Measurements from ENCODE around the gene GRK7. TPM values are rescaled to one million over a fixed set of nuclear protein-coding genes. Genes with fewer than 3 reads are reported as not detected.

GRK7 gene
- total and polyA plus RNA-seq, 2 donors (not counting 1 experiment from before 2014, with no cell fraction given) = 0.12 TPM; not detected in 1

DNA sequence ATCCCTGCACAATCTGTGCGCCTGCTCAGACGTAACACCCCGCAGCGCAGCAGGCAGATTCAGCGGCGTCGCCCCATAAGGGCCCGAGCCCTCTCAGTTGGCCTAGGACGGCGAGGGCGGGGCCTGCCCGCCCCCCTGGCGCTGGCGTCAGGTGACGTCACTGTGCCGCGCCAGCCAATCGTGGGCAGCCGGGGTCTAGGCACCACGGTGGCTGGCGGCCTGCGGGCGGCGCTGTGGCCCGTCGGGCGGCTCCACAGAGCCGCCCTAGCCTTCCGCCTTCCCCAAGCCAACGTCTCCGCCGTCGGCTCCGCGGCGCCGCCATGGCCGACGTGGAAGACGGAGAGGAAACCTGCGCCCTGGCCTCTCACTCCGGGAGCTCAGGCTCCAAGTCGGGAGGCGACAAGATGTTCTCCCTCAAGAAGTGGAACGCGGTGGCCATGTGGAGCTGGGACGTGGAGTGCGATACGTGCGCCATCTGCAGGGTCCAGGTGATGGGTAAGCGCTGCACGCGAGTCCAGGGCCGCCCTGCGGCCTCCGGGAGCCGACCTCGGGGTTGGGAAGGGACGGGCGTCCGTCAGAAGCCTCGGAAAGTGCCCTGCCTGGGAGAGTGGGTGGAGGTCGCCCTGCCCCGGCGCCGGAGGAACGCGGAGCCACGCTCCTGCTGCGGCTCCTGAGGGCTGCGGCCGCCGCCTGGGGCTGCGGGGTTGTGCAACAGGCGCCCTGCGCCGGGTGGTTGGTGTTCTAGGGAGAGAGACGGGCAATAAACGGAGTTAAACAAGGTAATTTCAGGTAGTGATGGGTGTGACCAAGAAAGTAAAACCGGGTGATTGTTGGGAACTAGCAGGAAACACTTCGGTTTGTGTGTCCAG is 25.0 kb upstream of the GRK7 start, which contains the start of gene RNF7:
RNF7 (plus strand) TSS at position 277 of the 869 bp plus-strand sequence; CDS start at position 321, 44 bp downstream.
- under 1% methylated on average over 80 of the region's 81 CpGs for WGBS (ENCODE audit: insufficient coverage)
- CTCF ChIA-PET = interaction anchor here (0.7 to 3.6 kb wide), 16 partner anchors 13 to 711 kb away, joined by 3 to 24 read pairs (median 3); partner anchors contain the start of gene ATP1B3
- intact Hi-C loops (cut with micrococcal nuclease) = loop anchor here (1.0 to 5.0 kb wide), 15 partner anchors 58 to 1264 kb away; partner anchors contain the start of genes ATP1B3, ATR, PXYLP1 and RASA2

More for the DNA sequence above, 25.0 kb upstream of the GRK7 start, which contains the start of gene RNF7:
- H3K4me1 ChIP-seq (ENCODE audit: control insufficient read depth in 2 of 2, insufficient read depth in 2 of 2, low read length in 2 of 2) = peaks cover 23 to 30% of the 10 kb centered on the region in 2 donors
- Mint-ChIP-seq H3K9me3 (ENCODE audit: insufficient read depth) (no peaks in the 10 kb centered on the region), H3K4me1 (peaks cover 44% of the 10 kb centered on the region), H3K27ac (peak within 1 kb of the TSS; percentile 97), H3K27me3 (no peaks in the 10 kb centered on the region), H3K4me3 (peak within 1 kb of the TSS; percentile 90)
- peak within 1 kb of the TSS; percentile 93 to 99 (median 95) for H3K4me3 ChIP-seq (ENCODE audit: control extremely low read depth in 1 of 5, extremely low read depth in 1 of 5, insufficient read depth in 1 of 5, low read depth in 2 of 5, low read length in 4 of 5)
- H3K79me2 ChIP-seq (ENCODE audit: control insufficient read depth, insufficient read depth, low read length) = peaks cover 51% of the 10 kb centered on the region
- peak; percentile 98 for DNase-seq
- peak within 1 kb of the TSS; percentile 95 for H3K9ac ChIP-seq (ENCODE audit: low read length)
- no peaks in the 10 kb centered on the region for H3K27me3 ChIP-seq (replicated peaks in 1 of 4; ENCODE audit: control extremely low read depth in 1 of 4, control insufficient read depth in 3 of 4, insufficient read depth in 4 of 4, low read length in 3 of 4)
- peak within 1 kb of the TSS; percentile 81 to 87 for H3K27ac ChIP-seq (ENCODE audit: low read length in 2 of 2)
- H3K4me2 ChIP-seq (replicated peaks; ENCODE audit: low read depth, low read length, poor library complexity, severe bottlenecking) = peak within 1 kb of the TSS; percentile 78
- no peak for TF ChIP-seq EZH2 (IDR thresholded peaks at IDR 0.05; ENCODE audit: borderline replicate concordance, insufficient read depth, low read depth, low read length, poor library complexity, severe bottlenecking)
- TF ChIP-seq, protein P1, sequence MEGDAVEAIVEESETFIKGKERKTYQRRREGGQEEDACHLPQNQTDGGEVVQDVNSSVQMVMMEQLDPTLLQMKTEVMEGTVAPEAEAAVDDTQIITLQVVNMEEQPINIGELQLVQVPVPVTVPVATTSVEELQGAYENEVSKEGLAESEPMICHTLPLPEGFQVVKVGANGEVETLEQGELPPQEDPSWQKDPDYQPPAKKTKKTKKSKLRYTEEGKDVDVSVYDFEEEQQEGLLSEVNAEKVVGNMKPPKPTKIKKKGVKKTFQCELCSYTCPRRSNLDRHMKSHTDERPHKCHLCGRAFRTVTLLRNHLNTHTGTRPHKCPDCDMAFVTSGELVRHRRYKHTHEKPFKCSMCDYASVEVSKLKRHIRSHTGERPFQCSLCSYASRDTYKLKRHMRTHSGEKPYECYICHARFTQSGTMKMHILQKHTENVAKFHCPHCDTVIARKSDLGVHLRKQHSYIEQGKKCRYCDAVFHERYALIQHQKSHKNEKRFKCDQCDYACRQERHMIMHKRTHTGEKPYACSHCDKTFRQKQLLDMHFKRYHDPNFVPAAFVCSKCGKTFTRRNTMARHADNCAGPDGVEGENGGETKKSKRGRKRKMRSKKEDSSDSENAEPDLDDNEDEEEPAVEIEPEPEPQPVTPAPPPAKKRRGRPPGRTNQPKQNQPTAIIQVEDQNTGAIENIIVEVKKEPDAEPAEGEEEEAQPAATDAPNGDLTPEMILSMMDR (IDR thresholded peaks at IDR 0.05) = peak; percentile 85
- no peaks in the 10 kb centered on the region for H3K9me3 ChIP-seq (ENCODE audit: control extremely low read depth in 1 of 3, control insufficient read depth in 2 of 3, insufficient read depth in 1 of 3, low read length in 2 of 3)
- POLR2A ChIA-PET = interaction anchor here (0.6 to 1.7 kb wide), 6 partner anchors 10 to 507 kb away, joined by 3 to 11 read pairs (median 4); partner anchors contain the start of genes ATP1B3 and PXYLP1
- peaks cover 19% of the 10 kb centered on the region for H4K20me1 ChIP-seq (ENCODE audit: control insufficient read depth, insufficient read depth, low read length, poor library complexity, severe bottlenecking)
- peak within 1 kb of the TSS; percentile 81 for H2AFZ ChIP-seq (ENCODE audit: insufficient read depth, low read depth, low read length, poor library complexity, severe bottlenecking)
- peak; percentile 95 for ATAC-seq (ENCODE audit: low read depth)
- peaks cover 0 to 3% of the 10 kb centered on the region in 2 experiments for H3K36me3 ChIP-seq (replicated peaks in 1 of 2; ENCODE audit: control extremely low read depth in 1 of 2, control insufficient read depth in 1 of 2, extremely low read depth in 1 of 2, insufficient read depth in 2 of 2, low read length in 1 of 2)

All from B cell (primary cell).